GM18511 (cell line): ENCODE data around the gene NSD1.

Source experiments
- ATAC-seq: cut with Tn5 transposase; IDR thresholded peaks from one replicate; pipeline ENCODE4 v1.9.1; 2021; ENCODE audit warnings: mild to moderate bottlenecking, moderate library complexity; ENCODE audit not compliant: unreplicated experiment

Gene NSD1

GRCh38 chr5:177317959-177318377, 184.4 kb downstream of the NSD1 start:
- ATAC-seq, result no peak

- ATAC-seq, result no peak
These were observed 186.5 kb downstream of the NSD1 start for GRCh38 chr5:177319913-177320588.

GRCh38 chr5:177320879-177321278, 187.3 kb downstream of the NSD1 start:
- ATAC-seq, result no peak

GRCh38 chr5:177325868-177326381, 192.4 kb downstream of the NSD1 start:
- ATAC-seq, result no peak

GRCh38 chr5:177327539-177328522, 194.3 kb downstream of the NSD1 start:
- ATAC-seq, result no peak

- ATAC-seq, result no peak
These were observed 195.1 kb downstream of the NSD1 start for GRCh38 chr5:177328545-177329231.

- ATAC-seq, result no peak
These were observed 196.3 kb downstream of the NSD1 start for GRCh38 chr5:177329883-177330282.

GRCh38 chr5:177330991-177331842, 197.6 kb downstream of the NSD1 start:
- ATAC-seq, result no peak

GRCh38 chr5:177332031-177332895, 198.7 kb downstream of the NSD1 start:
- ATAC-seq, result no peak

- ATAC-seq, result no peak
These were observed 199.3 kb downstream of the NSD1 start for GRCh38 chr5:177332896-177333260.

- no peak for ATAC-seq
These were observed 200.0 kb downstream of the NSD1 start for GRCh38 chr5:177333420-177334154.

GRCh38 chr5:177334155-177334551, 200.6 kb downstream of the NSD1 start:
- ATAC-seq, result no peak

GRCh38 chr5:177334781-177335700, 201.5 kb downstream of the NSD1 start:
- no peak for ATAC-seq

GRCh38 chr5:177335701-177336065, 202.1 kb downstream of the NSD1 start:
- ATAC-seq, result no peak

- no peak for ATAC-seq
These were observed 202.5 kb downstream of the NSD1 start for GRCh38 chr5:177336112-177336511.

GRCh38 chr5:177336603-177337494, 203.3 kb downstream of the NSD1 start:
- ATAC-seq, result no peak
